Kidney (tissue), 14 donors: ENCODE data around the gene KRT5. TPM values are rescaled to one million over a fixed set of nuclear protein-coding genes. Genes with fewer than 3 reads are reported as not detected.

ENCODE experiments used
- DNase-seq, 5 donors: peaks; one replicate each; pipeline ENCODE4 v3.0.0-alpha.2; 2013 to 2020
- FAIRE-seq: peaks from 2 replicates; lab custom pipeline; 2012; peaks lifted over from hg19 to GRCh38; lab: Jason Lieb, UNC
- H3K27ac ChIP-seq, 2 donors: one replicate each; pipeline ENCODE4 v1.7.0; 2013; ENCODE audit warnings: low read depth in 2 of 2, low read length in 2 of 2, inconsistent platforms in 1 of 2
- H3K27me3 ChIP-seq: one replicate; pipeline ENCODE4 v1.7.1; 2013; ENCODE audit warnings: low read length, inconsistent platforms; ENCODE audit not compliant: control insufficient read depth, insufficient read depth
- H3K36me3 ChIP-seq, 3 donors: one replicate each; pipeline versions ENCODE4 v1.7.0 to v1.7.1; 2013; ENCODE audit warnings: low read length in 3 of 3, control low read depth in 1 of 3, inconsistent platforms in 1 of 3; ENCODE audit not compliant: insufficient read depth in 3 of 3, control insufficient read depth in 2 of 3
- H3K4me1 ChIP-seq, 3 donors: one replicate each; pipeline versions ENCODE4 v1.7.0 to v1.7.1; 2013; ENCODE audit warnings: low read length in 3 of 3, inconsistent platforms in 1 of 3, low read depth in 1 of 3; ENCODE audit not compliant: control insufficient read depth in 2 of 3, insufficient read depth in 2 of 3
- H3K4me3 ChIP-seq, 3 donors: one replicate each; pipeline versions ENCODE4 v1.7.0 to v1.8.1; 2013; ENCODE audit warnings: low read length in 3 of 3, control low read depth in 1 of 3, inconsistent platforms in 1 of 3
- H3K9ac ChIP-seq, 3 donors: one replicate each; pipeline versions ENCODE4 v1.7.0 to v1.7.1; 2013; ENCODE audit warnings: low read length in 3 of 3, control low read depth in 1 of 3, inconsistent platforms in 1 of 3
- H3K9me3 ChIP-seq, 3 donors: one replicate each; pipeline versions ENCODE4 v1.7.0 to v1.7.1; 2013; ENCODE audit warnings: low read length in 3 of 3, control low read depth in 1 of 3, inconsistent platforms in 1 of 3; ENCODE audit not compliant: control insufficient read depth in 2 of 3, insufficient read depth in 1 of 3
- CTCF ChIP-seq: IDR thresholded peaks from 3 replicates; pipeline ENCODE4 v1.5.1; 2012; ENCODE audit warnings: mild to moderate bottlenecking, moderate library complexity, borderline replicate concordance; ENCODE audit not compliant: insufficient read depth; ENCODE audit errors: extremely low read depth
- intact Hi-C: fragments of 100-400 bp; cut with DNase I; formaldehyde crosslinking; loops from one replicate; pipeline ENCODE4 v1.11.1; 2022
- polyA plus RNA-seq: library from polyadenylated mRNA; stranded (reverse); fragments of 350-450 nt; fragmentation: Illumina TruSeq; extraction: RNeasy Lipid Tissue Mini Kit (QIAGEN cat#74804); gene quantifications from one replicate; pipeline ENCODE4 v1.2.3, GENCODE V29; 2014; ENCODE audit warnings: low read depth, low replicate concordance; ENCODE audit not compliant: insufficient read depth
- total RNA-seq: library from RNA; stranded (reverse); fragmentation: NEBNext Ultra II Directional; extraction: Animal tissue kit (Norgen Biotek cat#: 25700); gene quantifications from one replicate; pipeline ENCODE4 v1.2.1, GENCODE V29; 2021
- donor health status: control.
- donor health status: control.
- donor health status: control.
- donor health status: control.
- donor health status: control.
- donor health status: DM: yes; HTN: yes; CAD: no.
- donor health status: Normal renal cell carcinoma (clear cell type).

KRT5 gene
- total and polyA plus RNA-seq, 2 donors from 2014 or later, result 0.69 TPM; not detected in 1

GRCh38 chr12:52514471-52515318 lies 5.5 kb downstream of the KRT5 start:
- H3K36me3 ChIP-seq, result no peaks in the 10 kb centered on the region
- no peak for TF ChIP-seq CTCF
- no peaks in the 10 kb centered on the region for H3K9me3 ChIP-seq
- H3K4me1 ChIP-seq, result no peaks in the 10 kb centered on the region
- intact Hi-C loops, result no loop called here
- H3K9ac ChIP-seq, result no peak overlapping the region
- H3K4me3 ChIP-seq, result no peak overlapping the region
- no peaks in the 10 kb centered on the region for H3K27me3 ChIP-seq
- FAIRE-seq, result no peak
- peak in 1 of 5 donors; percentile 70 for DNase-seq
- no peak overlapping the region for H3K27ac ChIP-seq

- H3K27me3 ChIP-seq, result no peaks in the 10 kb centered on the region
- H3K36me3 ChIP-seq, result no peaks in the 10 kb centered on the region
- no peaks in the 10 kb centered on the region for H3K4me1 ChIP-seq
- no peak overlapping the region for H3K9ac ChIP-seq
- no peaks in the 10 kb centered on the region for H3K9me3 ChIP-seq
- peak in 1 of 5 donors; percentile 1 for DNase-seq
- intact Hi-C loops, result no loop called here
- FAIRE-seq, result no peak
- TF ChIP-seq CTCF, result no peak
- no peak overlapping the region for H3K27ac ChIP-seq
- no peak overlapping the region for H3K4me3 ChIP-seq
Measured at GRCh38 chr12:52513736-52514135, 6.5 kb downstream of the KRT5 start.

GRCh38 chr12:52508211-52508610 lies 12.0 kb downstream of the KRT5 start:
- no peaks in the 10 kb centered on the region for H3K4me1 ChIP-seq
- H3K9me3 ChIP-seq, result no peaks in the 10 kb centered on the region
- DNase-seq (no peak), FAIRE-seq (no peak)
- intact Hi-C loops, result loop anchor here (10.0 kb wide), 1 partner anchor 123 kb away; the partner anchor contains the start of gene KRT84
- no peaks in the 10 kb centered on the region for H3K27me3 ChIP-seq
- H3K9ac ChIP-seq, result no peak overlapping the region
- no peak overlapping the region for H3K27ac ChIP-seq
- H3K4me3 ChIP-seq, result no peak overlapping the region
- no peaks in the 10 kb centered on the region for H3K36me3 ChIP-seq
- no peak for TF ChIP-seq CTCF
